ENCODE measurements around the gene RBBP4. TPM values are rescaled to one million over a fixed set of nuclear protein-coding genes. Genes with fewer than 3 reads are reported as not detected.

RBBP4 gene
- total RNA-seq, 2 donors from 2014 or later: 521 to 678 TPM

- peak overlapping the region; percentile 82 for H3K27ac Mint-ChIP-seq
- peak; percentile 54 for TF ChIP-seq CTCF (conservative IDR thresholded peaks at IDR 0.05)
- DNase-seq: peak; percentile 96
- WGBS, 2 experiments (ENCODE audit: insufficient coverage in 1 of 2, insufficient read length in 1 of 2): 47 to 50% methylated on average over 30 to 35 of the region's 35 CpGs
- no peaks in the 10 kb centered on the region for H3K4me1 ChIP-seq (ENCODE audit: control insufficient read depth, insufficient read depth, low read length)
- H3K4me1 Mint-ChIP-seq: peaks cover 8% of the 10 kb centered on the region
- peak overlapping the region; percentile 69 for H3K4me3 ChIP-seq (ENCODE audit: low read length)
- no peak overlapping the region for H3K27ac ChIP-seq (ENCODE audit: low read depth, low read length)
- no peaks in the 10 kb centered on the region for H3K9me3 ChIP-seq (ENCODE audit: control insufficient read depth, low read length)
- no peaks in the 10 kb centered on the region for H3K27me3 ChIP-seq (ENCODE audit: control insufficient read depth, insufficient read depth, low read length, poor library complexity, severe bottlenecking)
- H3K27me3 Mint-ChIP-seq (ENCODE audit: insufficient read depth): no peaks in the 10 kb centered on the region
- peaks cover 3% of the 10 kb centered on the region for H3K36me3 Mint-ChIP-seq (ENCODE audit: low read depth)
- H3K9me3 Mint-ChIP-seq: no peaks in the 10 kb centered on the region
- H3K4me3 Mint-ChIP-seq: peak overlapping the region; percentile 65
- H3K9ac ChIP-seq (ENCODE audit: extremely low read depth, low read length, poor library complexity, severe bottlenecking): no peak overlapping the region
- no peaks in the 10 kb centered on the region for H3K36me3 ChIP-seq (ENCODE audit: control insufficient read depth, insufficient read depth, low read length)
These were observed 38.7 kb upstream of the RBBP4 start for GRCh38 chr1:32612189-32612881.

GRCh38 chr1:32613472-32613871 is 37.5 kb upstream of the RBBP4 start:
- WGBS, 2 experiments (ENCODE audit: insufficient coverage in 1 of 2, insufficient read length in 1 of 2): 92% methylated on average over 3 to 5 of the region's 5 CpGs
- peaks cover 8% of the 10 kb centered on the region for H3K4me1 Mint-ChIP-seq
- no peaks in the 10 kb centered on the region for H3K27me3 Mint-ChIP-seq (ENCODE audit: insufficient read depth)
- H3K4me3 ChIP-seq (ENCODE audit: low read length): no peak overlapping the region
- peaks cover 3% of the 10 kb centered on the region for H3K36me3 Mint-ChIP-seq (ENCODE audit: low read depth)
- H3K36me3 ChIP-seq (ENCODE audit: control insufficient read depth, insufficient read depth, low read length): no peaks in the 10 kb centered on the region
- H3K27ac ChIP-seq (ENCODE audit: low read depth, low read length): no peak overlapping the region
- H3K27me3 ChIP-seq (ENCODE audit: control insufficient read depth, insufficient read depth, low read length, poor library complexity, severe bottlenecking): no peaks in the 10 kb centered on the region
- H3K9me3 Mint-ChIP-seq: no peaks in the 10 kb centered on the region
- H3K4me1 ChIP-seq (ENCODE audit: control insufficient read depth, insufficient read depth, low read length): no peaks in the 10 kb centered on the region
- no peak for TF ChIP-seq CTCF (conservative IDR thresholded peaks at IDR 0.05)
- H3K4me3 Mint-ChIP-seq: no peak overlapping the region
- no peak overlapping the region for H3K9ac ChIP-seq (ENCODE audit: extremely low read depth, low read length, poor library complexity, severe bottlenecking)
- no peaks in the 10 kb centered on the region for H3K9me3 ChIP-seq (ENCODE audit: control insufficient read depth, low read length)
- peak overlapping the region; percentile 39 for H3K27ac Mint-ChIP-seq
- DNase-seq: no peak

GRCh38 chr1:32618673-32619221 is 32.3 kb upstream of the RBBP4 start:
- Mint-ChIP-seq H3K36me3 (ENCODE audit: low read depth) (peaks cover 51% of the 10 kb centered on the region), H3K9me3 (no peaks in the 10 kb centered on the region), H3K4me3 (no peak overlapping the region), H3K4me1 (no peaks in the 10 kb centered on the region), H3K27ac (no peak overlapping the region), H3K27me3 (ENCODE audit: insufficient read depth) (no peaks in the 10 kb centered on the region)
- Histone ChIP-seq H3K9me3 (ENCODE audit: control insufficient read depth, low read length) (peaks cover 14% of the 10 kb centered on the region), H3K4me1 (ENCODE audit: control insufficient read depth, insufficient read depth, low read length) (no peaks in the 10 kb centered on the region), H3K4me3 (ENCODE audit: low read length) (no peak overlapping the region), H3K36me3 (ENCODE audit: control insufficient read depth, insufficient read depth, low read length) (peaks cover 42% of the 10 kb centered on the region), H3K27ac (ENCODE audit: low read depth, low read length) (no peak overlapping the region), H3K9ac (ENCODE audit: extremely low read depth, low read length, poor library complexity, severe bottlenecking) (no peak overlapping the region), H3K27me3 (ENCODE audit: control insufficient read depth, insufficient read depth, low read length, poor library complexity, severe bottlenecking) (no peaks in the 10 kb centered on the region)
- TF ChIP-seq CTCF (conservative IDR thresholded peaks at IDR 0.05): no peak
- no peak for DNase-seq
- WGBS, 2 experiments (ENCODE audit: insufficient coverage in 1 of 2, insufficient read length in 1 of 2): 95 to 100% methylated on average over 4 to 5 of the region's 5 CpGs

Measured in endodermal cell (in vitro differentiated cells).